Coronary artery (tissue), 2 donors: ENCODE data around the gene NPEPPS.
"Not testable (repeated sequence)": the region's sequence is repeated elsewhere in the genome, so short reads cannot be mapped to it uniquely, and the experiment has no call there.

Experiments
- DNase-seq: peaks from one replicate; pipeline ENCODE4 v3.0.0-alpha.2; 2017; ENCODE audit warnings: low spot score
- H3K27ac ChIP-seq, 2 donors: fragments of 200-600 bp; sonication (generic); one replicate each; pipeline ENCODE4 v1.5.1; 2016 to 2019
- H3K4me3 ChIP-seq: fragments of 200-600 bp; sonication (generic); 2 replicates; pipeline ENCODE4 v1.5.1; 2016; ENCODE audit warnings: mild to moderate bottlenecking, moderate library complexity
- TF ChIP-seq, protein P1 (sequence below): fragments of 200-600 bp; sonication (generic); IDR thresholded peaks from one replicate; pipeline ENCODE4 v1.5.1; 2019; ENCODE audit warnings: antibody characterized with exemption

Gene NPEPPS, protein sequence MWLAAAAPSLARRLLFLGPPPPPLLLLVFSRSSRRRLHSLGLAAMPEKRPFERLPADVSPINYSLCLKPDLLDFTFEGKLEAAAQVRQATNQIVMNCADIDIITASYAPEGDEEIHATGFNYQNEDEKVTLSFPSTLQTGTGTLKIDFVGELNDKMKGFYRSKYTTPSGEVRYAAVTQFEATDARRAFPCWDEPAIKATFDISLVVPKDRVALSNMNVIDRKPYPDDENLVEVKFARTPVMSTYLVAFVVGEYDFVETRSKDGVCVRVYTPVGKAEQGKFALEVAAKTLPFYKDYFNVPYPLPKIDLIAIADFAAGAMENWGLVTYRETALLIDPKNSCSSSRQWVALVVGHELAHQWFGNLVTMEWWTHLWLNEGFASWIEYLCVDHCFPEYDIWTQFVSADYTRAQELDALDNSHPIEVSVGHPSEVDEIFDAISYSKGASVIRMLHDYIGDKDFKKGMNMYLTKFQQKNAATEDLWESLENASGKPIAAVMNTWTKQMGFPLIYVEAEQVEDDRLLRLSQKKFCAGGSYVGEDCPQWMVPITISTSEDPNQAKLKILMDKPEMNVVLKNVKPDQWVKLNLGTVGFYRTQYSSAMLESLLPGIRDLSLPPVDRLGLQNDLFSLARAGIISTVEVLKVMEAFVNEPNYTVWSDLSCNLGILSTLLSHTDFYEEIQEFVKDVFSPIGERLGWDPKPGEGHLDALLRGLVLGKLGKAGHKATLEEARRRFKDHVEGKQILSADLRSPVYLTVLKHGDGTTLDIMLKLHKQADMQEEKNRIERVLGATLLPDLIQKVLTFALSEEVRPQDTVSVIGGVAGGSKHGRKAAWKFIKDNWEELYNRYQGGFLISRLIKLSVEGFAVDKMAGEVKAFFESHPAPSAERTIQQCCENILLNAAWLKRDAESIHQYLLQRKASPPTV

DNA sequence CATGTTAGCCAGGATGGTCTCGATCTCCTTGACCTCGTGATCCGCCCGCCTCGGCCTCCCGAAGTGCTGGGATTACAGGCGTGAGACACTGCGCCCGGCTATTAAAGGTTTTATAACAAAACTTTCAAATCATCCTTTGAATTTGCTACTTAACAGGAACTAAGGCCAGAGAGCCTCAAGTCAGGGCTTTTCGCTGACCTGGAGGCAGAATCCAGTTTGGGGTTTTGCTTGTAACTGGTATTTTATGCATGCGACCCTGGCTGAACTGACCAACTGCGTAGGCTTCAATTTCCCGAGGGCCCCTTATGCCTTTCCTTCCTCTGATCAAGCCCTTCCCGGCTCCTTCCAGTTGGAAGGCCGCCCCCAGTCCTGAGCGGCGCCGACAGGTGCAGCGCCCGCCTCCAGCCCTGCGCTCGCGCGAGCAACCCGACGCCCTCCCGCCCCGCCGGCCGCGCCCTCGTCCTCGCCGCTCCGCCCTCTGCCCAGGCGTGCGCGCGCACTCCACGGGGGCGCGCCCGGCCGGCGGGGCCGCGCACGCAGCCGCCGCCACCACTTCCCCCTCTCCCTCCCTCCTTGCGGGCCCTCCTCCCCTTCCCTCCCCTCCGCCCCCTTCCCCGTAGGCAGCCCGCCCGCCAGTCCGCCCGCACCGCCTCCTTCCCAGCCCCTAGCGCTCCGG, at the start of gene NPEPPS:
TSS of gene NPEPPS (plus strand) at position 552 of the 676 bp plus-strand sequence. CDS start 193 bp downstream, outside the sequence.
- DNase-seq, result peak; percentile 90
- peak within 1 kb of the TSS; percentile 90 to 97 for H3K27ac ChIP-seq

DNA sequence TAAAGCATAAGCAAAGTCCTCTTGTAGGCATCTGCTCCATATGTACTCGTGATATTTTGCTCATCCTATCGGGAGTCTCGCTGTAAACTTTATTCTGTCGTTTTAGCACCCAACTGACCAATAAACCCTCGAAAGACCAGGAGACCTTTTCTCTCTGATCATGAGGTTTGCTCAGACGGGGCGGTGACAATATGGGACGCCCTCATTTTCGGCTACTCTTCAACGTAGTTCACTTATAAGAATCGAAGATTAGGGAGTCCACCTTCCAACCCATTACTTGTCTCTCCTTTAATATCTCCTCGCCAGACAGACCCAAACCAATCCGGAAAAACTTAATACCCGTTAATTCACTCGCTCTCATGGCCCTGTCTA, 39.1 kb upstream of the NPEPPS start:
- Histone ChIP-seq H3K27ac (peak overlapping the region; percentile 73 to 92), H3K4me3 (peak overlapping the region; percentile 81)
- not testable (repeated sequence) for DNase-seq

More for the DNA sequence above, at the start of gene NPEPPS:
- H3K4me3 ChIP-seq, result peak within 1 kb of the TSS; percentile 89

DNA sequence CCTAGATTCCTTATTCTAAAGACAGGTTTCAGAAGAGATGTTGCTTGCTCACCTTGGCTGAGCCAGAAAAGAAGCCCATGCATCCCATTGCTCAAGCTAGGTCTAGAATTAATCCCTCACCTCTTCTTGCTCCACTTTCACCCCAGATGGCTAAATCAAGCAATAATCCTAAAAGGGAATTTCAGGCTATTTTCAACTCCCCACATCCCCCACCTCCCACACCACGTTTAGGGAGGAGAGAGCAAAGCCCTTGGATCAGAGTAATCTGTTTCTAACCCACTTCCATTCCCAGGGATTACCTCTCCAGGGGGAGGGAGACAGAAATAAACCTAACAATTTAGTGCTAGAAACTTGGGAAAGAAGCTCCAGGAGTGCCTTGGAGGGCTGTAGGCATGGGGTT, 31.8 kb upstream of the NPEPPS start:
- H3K27ac ChIP-seq, H3K4me3 ChIP-seq, DNase-seq: not testable (repeated sequence)

DNA sequence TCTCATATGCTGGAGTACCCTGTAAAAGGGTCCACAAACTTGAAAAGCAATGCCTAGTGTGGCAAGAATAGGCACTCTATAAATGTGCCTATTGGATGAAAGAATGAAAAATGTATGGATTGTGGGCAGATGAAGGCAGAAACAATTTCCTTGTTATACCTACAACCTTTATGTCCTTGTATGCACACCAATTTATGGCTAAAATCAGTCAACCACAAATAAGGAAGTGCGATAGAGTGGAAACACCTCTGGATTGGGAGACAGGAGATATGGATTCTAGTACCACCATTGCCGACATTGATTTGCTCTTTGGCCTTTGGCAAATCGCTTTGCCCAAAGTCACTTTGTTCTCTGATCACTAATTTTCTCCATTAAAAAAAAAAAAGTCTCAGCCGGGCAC, 31.4 kb upstream of the NPEPPS start:
- DNase-seq, H3K27ac ChIP-seq, H3K4me3 ChIP-seq: not testable (repeated sequence)

DNA sequence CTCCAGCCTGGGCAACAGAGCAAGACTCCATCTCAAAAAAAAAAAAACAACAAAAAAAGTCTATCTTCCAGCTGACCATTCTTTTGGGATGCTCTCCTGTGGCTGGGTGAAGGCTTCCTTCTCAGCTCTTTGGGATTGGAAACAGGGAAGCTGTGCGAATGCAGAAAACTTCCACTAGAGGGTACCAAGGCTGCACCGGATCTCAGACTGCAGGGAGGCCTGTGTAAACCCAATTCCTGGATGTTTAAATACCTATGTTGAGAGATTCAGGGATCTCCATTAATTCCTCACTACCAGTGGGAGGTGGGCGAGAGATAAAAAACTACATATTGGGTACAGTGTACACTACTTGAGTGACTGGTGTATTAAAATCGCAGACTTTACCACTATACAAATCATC, 30.3 kb upstream of the NPEPPS start:
- H3K4me3 ChIP-seq, DNase-seq, H3K27ac ChIP-seq: not testable (repeated sequence)
- TF ChIP-seq, protein P1, sequence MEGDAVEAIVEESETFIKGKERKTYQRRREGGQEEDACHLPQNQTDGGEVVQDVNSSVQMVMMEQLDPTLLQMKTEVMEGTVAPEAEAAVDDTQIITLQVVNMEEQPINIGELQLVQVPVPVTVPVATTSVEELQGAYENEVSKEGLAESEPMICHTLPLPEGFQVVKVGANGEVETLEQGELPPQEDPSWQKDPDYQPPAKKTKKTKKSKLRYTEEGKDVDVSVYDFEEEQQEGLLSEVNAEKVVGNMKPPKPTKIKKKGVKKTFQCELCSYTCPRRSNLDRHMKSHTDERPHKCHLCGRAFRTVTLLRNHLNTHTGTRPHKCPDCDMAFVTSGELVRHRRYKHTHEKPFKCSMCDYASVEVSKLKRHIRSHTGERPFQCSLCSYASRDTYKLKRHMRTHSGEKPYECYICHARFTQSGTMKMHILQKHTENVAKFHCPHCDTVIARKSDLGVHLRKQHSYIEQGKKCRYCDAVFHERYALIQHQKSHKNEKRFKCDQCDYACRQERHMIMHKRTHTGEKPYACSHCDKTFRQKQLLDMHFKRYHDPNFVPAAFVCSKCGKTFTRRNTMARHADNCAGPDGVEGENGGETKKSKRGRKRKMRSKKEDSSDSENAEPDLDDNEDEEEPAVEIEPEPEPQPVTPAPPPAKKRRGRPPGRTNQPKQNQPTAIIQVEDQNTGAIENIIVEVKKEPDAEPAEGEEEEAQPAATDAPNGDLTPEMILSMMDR, result peak; percentile 46

DNA sequence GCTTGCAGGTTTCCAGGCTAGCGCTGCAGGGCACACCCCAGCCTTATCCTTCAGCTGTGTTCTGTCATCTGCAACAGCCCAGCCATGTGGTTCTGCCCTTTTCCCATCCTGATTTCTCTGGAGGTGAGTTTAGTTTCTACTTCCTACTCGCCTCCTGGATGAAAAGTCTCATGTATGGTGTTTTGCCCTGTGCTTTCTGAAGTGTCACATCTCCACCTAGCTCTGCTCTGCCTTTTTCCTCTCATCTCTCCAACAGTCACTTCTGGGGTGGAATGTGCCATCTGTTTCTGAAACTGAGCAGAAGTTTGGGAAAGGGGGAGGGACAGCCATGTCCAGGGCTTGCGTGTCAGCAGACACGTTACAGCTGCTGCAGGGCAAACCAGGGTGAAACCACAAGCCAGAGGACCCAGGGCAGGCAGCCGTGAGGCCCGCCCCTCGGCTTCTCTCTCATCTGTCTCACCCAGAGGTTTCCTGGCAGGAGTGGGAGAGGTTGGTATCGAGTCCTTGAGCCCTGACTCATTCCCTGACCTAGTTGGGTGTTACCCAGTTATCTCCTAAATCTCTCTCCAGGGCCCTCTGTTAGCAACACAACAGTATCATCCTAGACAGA, 28.7 kb upstream of the NPEPPS start:
- H3K27ac ChIP-seq, result peak overlapping the region; percentile 20 to 72
- DNase-seq, H3K4me3 ChIP-seq: not testable (repeated sequence)

DNA sequence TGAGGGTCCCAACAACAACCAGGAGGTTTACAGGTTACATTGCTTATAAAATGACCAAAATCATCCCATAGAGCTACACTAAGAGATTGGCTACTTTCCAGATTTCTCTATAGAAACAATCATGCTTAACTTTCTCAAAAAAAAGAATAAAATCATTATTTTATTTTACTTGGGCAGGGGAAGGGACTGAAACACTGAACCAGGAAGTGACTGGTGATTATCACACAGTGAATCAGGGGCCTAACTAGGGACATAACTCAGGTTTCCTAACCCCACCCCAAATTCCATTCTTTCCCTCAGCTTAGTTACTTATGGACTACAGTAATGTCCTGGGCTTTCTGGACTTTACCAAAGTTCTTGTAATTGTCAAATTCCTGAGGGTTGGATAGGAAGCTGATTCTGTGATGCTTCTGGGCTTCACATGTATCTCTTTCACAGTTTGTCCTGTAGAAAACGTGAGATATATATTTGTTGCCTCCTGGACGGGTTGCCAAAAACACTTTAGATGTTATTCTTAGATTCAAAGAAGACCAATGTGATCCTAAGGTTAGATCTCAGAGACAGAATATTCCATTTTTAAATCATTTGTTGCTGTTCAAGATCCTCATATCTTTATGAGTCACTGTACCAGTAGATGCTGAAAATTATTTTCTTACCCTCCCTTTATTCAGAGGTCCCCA, 28.0 kb upstream of the NPEPPS start:
- not testable (repeated sequence) for H3K4me3 ChIP-seq, DNase-seq
- peak overlapping the region; percentile 20 to 72 for H3K27ac ChIP-seq

- not testable (repeated sequence) for DNase-seq, H3K27ac ChIP-seq, H3K4me3 ChIP-seq
These were observed 19.2 kb upstream of the NPEPPS start for GRCh38 chr17:47511701-47512146.

- DNase-seq, H3K4me3 ChIP-seq, H3K27ac ChIP-seq: not testable (repeated sequence)
These were observed 17.6 kb upstream of the NPEPPS start for GRCh38 chr17:47513301-47513700.

- H3K4me3 ChIP-seq, DNase-seq, H3K27ac ChIP-seq: not testable (repeated sequence)
These were observed 12.0 kb upstream of the NPEPPS start for GRCh38 chr17:47518880-47519279.

GRCh38 chr17:47519365-47519764, 11.5 kb upstream of the NPEPPS start:
- DNase-seq, H3K4me3 ChIP-seq, H3K27ac ChIP-seq: not testable (repeated sequence)

DNA sequence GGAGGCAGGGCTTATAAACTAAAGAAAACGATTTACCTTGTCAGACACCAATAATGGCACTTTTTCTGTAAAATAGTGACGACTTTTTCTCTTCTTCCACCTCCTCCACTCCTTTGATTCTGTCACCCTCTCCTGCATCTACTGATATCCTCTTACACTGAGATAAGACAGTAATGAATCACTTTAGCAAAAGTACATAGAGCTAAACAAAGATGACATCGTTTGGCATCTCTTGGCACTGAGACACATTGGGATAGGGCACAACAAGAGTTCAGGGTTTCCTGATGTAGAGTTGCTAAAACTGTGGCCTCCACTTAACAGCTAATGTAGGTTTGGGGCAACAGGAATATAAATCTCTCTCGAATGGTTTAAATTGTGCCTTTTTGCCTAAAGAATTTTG, 10.6 kb upstream of the NPEPPS start:
- H3K27ac ChIP-seq, DNase-seq, H3K4me3 ChIP-seq: not testable (repeated sequence)

GRCh38 chr17:47521434-47521833, 9.5 kb upstream of the NPEPPS start:
- H3K27ac ChIP-seq, DNase-seq, H3K4me3 ChIP-seq: not testable (repeated sequence)

- not testable (repeated sequence) for H3K27ac ChIP-seq, DNase-seq, H3K4me3 ChIP-seq
These were observed 8.6 kb upstream of the NPEPPS start for GRCh38 chr17:47522341-47522740.

DNA sequence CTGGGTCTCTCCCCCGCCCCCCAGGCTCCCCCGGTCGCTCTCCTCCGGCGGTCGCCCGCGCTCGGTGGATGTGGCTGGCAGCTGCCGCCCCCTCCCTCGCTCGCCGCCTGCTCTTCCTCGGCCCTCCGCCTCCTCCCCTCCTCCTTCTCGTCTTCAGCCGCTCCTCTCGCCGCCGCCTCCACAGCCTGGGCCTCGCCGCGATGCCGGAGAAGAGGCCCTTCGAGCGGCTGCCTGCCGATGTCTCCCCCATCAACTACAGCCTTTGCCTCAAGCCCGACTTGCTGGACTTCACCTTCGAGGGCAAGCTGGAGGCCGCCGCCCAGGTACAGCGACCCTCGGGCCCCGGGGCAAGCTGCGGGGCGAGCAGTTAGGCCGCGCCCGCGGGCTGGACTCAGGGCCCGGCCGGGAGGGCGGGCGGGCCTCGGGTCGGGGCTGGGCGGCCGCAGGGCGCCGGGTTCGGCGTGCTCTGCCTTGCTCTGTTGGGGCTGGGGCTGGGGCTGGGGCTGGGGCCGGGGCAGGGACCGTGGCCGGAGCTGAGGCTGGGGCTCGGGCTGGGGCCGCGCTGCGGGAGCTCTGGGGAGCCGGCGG, 419 bp downstream of the NPEPPS start:
- peak overlapping the region; percentile 89 for H3K4me3 ChIP-seq
- H3K27ac ChIP-seq, result peak overlapping the region; percentile 90 to 97
- DNase-seq, result not testable (repeated sequence)

DNA sequence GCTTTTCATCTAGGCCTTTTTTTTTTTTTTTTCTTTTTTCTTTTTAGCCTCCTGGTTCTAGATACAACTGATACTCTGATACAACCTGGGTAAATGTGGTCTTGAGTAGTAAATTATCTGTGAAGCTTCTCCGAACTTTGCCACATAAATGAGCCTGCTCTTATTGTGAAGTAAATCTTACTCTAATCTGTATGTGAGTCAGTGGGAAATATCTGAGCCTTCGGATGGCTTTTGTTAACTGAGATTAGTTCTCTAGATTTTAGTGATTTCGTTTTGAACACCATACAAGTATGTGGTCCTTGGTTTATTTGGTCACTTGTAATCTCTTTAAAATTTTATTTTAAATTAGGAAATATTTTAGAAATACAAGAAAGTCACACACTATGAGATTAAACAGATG, 8.2 kb downstream of the NPEPPS start:
- not testable (repeated sequence) for H3K27ac ChIP-seq, H3K4me3 ChIP-seq, DNase-seq
